Amniotic stem cell (primary cell): ENCODE data around the gene MSLN.

ENCODE experiments used
- DNase-seq: peaks from one replicate; lab custom pipeline; 2025; lab: John Stamatoyannopoulos, UW

The MSLN gene

GRCh38 chr16:793414-793813, 32.9 kb downstream of the MSLN start:
- no peak for DNase-seq

DNA sequence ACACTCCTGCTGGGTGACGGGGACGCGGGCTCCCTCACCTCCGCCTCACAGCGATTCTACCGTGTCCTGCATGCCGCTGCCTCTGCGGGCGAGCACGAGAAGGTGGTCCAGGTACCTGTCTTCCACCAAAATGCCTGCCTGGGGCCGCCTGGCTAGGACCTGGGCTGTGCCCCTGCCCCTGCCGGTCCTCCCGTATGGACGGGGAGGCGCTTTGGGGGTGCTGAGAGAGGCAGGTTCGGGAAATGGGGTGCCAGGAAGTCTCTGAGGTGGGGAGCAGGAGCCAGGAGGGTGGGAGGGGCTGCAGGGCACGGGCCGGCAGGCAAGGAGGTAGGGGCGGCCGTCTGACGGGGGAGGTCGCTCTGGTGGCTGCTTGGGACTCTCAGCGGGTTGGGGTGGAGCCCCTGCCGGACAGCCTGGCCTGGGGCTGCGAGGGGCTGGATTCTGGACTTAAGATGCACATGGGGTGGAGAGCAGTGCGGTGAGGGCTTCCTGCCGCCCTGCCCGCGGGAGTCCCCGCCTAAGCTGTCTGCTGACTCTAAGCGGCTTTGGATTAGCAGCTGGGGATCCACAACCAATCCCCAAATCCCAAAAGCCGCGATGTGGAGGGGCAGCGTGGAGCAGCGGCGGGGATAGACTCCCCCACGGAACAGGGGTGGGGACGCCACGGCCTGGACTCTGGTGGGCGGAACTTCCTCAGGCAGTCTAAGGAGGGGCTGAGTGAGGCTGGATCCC, 33.7 kb downstream of the MSLN start:
- no peak for DNase-seq

- no peak for DNase-seq
Observed at GRCh38 chr16:794853-795466, 34.4 kb downstream of the MSLN start.

GRCh38 chr16:795580-796229, 35.2 kb downstream of the MSLN start:
- DNase-seq: no peak

- no peak for DNase-seq
Observed at GRCh38 chr16:796296-797119, 36.0 kb downstream of the MSLN start.

DNA sequence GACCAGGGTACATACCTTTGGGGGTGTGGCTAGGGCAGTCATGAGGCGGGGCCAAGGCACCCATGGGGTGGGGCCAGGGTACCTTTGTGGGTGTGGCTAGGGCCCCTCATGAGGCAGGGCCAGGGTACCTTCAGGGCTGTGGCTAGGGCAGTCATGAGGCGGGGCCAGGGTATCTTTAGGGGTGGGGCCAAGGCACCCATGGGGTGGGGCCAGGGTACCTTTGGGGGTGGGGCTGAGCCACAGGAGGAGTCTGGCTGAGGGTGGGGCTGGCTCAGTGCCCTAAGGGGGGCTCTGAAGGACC, 36.5 kb downstream of the MSLN start:
- DNase-seq: no peak

- DNase-seq: no peak
Observed at GRCh38 chr16:797686-798085, 37.2 kb downstream of the MSLN start.

GRCh38 chr16:798666-799065, 38.1 kb downstream of the MSLN start:
- no peak for DNase-seq

DNA sequence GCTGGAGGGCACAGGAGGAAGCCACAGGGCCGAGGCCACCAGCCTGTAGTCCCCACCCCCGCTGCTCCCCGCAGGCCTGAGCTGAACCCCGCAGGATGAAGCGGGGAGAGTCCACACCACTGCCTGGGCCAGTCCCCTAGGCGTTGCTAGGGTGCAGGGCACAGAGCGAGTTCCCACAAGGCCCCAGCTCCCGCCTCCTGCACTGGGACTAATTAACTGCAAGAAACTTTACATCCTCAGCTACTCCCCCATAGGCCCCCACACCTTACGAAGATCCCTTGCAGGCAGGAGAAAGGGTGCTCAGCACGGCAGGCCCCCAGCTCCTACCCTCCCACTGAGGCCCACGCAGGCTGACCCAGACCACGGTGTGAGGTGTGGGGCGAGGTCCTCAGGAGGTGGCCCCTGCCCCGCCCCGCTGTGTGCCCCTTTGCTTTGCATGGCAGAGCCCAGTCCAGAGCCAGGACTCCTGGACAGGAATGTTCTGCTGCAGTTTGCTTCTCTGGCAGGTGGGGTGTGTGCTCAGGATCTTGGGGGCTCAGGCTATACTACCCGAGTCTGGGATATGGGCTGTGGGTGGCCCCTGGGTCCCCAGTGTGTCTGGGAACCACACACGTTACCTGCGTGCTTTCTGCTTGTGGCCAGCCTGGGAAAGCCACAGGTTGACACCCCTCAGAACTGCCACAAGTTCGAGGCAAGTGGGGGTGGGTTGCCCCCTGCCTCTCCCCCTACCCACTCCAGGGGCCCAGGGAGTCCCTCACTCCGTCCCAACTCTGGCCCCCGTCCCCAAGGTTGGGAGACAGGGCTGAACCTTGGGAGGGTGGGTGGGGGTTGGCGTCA, 38.8 kb downstream of the MSLN start:
- no peak for DNase-seq

GRCh38 chr16:799948-800833, 39.7 kb downstream of the MSLN start, which contains the start of gene GNG13:
TSS of gene GNG13 (minus strand) at chr16:800734. CDS start at chr16:799077, 1,657 bp downstream.
- no peak for DNase-seq

DNA sequence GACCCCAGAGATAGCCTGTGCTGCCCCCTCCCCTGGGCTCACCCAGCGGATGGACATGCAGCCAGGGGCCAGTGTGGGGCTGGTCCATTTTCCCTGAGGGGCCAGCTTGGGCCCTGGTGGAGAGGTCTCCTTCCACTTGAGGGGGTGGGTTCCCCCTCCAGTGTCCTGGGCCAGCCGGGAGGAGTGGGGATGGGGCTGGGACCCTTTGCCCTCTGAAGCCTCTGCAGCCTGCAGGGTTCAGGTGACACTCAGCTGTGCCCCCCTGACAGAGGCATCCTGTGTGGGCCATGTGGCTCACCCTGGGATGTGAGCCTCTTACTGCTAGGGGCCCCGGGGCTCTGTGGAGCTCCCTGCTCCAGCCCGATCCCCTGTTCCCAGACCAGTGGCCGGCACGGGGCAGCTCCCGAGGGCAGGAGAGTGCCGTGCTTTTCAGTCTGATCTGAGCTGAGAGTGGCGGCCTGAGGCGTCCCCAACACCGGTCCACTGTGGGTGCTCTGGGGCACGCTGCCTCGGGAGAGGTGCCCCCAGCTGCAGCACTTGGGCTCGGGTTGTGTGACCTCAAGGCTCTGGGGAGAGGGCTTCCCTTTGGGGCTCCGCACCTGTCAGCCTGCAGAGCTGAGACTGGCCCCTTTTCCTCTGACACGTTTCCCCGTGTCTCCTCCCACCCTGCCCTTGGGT, 40.4 kb downstream of the MSLN start:
- DNase-seq: no peak

GRCh38 chr16:801584-802363, 41.2 kb downstream of the MSLN start:
- no peak for DNase-seq

DNA sequence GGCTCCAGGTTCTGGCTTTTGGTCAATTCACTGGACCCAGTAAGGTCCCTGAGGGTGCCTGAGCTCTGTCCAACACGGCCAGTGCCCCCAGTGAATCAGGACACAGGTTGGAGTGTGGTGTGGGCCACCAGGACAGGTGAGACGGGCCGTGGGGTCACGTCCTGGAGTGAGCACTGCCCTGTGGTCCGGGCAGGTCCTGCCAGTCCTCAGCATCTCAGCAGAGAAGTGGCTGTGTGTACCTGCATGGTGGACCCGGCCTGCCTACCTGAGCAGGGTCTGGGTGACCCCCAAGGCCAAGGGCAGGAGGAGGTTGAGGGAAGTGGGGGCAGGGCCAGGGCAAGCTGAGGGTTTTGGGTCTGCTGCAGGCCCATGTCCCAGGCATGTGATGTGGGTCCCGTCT, 41.9 kb downstream of the MSLN start:
- no peak for DNase-seq

- no peak for DNase-seq
Observed at GRCh38 chr16:802914-803753, 42.6 kb downstream of the MSLN start.

DNA sequence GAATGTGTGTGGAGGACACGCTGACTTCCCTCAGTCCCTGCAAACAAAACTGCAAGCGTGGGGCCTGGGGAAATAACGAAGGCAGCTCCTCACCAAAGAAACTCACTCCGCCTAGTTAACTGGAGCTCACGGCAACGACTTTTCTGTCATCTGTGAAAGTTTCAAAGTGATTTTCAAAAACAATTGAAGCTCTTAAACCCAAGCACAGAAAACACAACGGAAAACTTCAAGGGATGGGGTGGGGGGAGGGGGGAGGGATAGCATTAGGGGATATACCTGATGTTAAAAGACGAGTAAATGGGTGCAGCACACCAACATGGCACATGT, 43.2 kb downstream of the MSLN start:
- DNase-seq: no peak

DNA sequence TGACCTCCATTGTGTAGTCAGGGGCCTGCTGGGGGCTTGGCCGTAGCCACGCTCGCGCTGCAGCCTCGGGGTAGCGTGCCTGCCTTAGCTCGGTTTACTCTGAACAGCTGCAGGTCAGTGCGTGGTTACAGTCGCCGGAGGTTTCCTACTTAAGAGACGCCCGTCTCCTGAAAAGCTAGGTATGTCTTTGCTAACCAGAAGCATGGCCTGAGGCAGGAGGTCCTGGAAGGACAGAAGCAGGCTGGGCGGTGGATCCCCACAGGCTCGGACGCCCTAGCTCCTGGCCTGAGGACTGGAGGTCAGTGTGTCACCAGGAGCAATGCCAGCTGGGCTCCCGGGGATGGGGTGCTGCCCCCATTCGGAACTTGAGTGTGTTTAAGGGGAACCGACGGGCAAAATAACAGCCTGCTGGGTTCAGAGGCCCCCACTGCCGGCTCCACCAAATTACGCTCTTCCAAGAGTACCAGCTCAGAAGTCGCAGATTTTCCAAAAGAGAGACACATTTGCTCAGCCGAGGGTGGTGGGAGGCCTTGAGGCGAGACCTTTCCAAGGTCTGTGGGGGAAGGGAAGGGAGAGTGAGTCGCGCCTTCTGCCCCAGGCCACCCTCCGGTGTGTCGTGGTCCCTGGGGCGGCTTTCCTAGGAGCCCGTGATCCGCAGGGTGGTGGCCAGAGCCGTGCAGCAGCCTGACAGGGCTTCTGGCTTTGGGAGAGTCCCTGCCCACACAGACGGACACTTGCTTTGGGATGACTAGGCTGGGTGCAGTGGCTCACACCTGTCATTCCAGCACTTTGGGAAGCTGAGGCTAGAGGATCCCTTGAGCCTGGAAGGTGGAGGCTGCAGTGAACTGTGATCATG, 43.9 kb downstream of the MSLN start:
- no peak for DNase-seq

- no peak for DNase-seq
Observed at GRCh38 chr16:805474-805873, 44.9 kb downstream of the MSLN start.
